ENCODE data around the gene TMEM260. TPM values are rescaled to one million over a fixed set of nuclear protein-coding genes. Genes with fewer than 3 reads are reported as not detected.
A peak's percentile ranks its signal among the peaks of the same experiment; 100 is the strongest.

The TMEM260 gene
- total RNA-seq (2014; rRNA removed) (17.8 and 28.6 TPM in 2 replicates), Bru-seq, nascent RNA (percentile 86 among the genes with signal in this experiment), BruChase-seq, experiment 1, labeled RNA remaining after a 6-hour chase (percentile 75 among the genes with signal in this experiment), BruChase-seq, experiment 2, labeled RNA remaining after a 2-hour chase (percentile 89 among the genes with signal in this experiment)
- long read RNA-seq, full-length matches to known transcripts, result 31 of 71 reads
- long read RNA-seq, partial matches to known transcripts, result 15 of 71 reads
- long read RNA-seq, other reads (novel, unspliced or antisense), result 25 of 71 reads

DNA sequence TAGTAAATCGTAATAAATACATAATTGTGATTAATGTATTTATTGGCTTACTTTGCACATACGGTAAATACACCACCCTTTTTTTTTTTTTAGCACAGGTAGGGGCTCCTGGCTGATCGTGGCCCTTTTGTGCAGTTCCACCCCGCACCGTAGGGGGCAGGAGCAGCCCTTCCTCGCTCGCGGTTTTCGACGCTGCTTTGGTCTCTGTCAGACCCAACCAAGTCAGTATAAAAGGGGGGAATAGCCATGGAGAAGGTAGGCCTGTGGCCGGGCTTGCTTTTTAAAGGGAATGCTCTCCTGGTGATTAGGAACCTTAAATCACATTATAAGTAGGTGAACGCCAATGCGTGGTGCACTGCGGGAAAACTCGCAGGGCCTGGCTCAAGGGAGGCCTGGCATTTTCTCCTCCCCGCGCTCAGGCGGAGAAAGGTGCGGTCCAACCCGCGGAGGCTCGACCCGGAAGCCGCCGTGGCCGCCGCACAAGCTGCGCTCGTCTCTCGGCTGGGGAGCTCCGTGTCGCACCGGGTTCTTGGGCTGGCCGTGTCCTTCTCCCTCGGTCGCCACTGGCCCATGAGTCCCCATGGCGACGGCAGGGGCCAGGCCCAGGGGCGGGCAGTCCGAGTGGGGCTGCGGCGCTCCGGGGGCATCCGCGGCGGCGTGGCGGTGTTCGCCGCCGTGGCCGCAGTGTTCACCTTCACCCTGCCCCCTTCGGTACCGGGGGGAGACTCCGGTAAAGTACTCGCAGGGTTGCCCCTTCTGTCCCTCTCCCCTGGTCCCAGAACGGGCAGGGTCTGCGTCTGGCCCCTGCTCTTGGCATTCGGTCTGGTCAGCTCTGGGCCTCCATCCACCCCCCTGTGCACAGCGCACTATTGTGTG lies at the start of gene TMEM260:
TSS of gene TMEM260 (plus strand) at position 454 of the 876 bp plus-strand sequence. CDS start at position 571, 117 bp downstream.
- peak within 1 kb of the TSS; percentile 88 for H3K4me2 ChIP-seq (ENCODE audit: low read length)
- no TSS peak for BruUV-seq (replicated peaks)
- H4K20me1 ChIP-seq (ENCODE audit: low read length), result peaks cover 18% of the 10 kb centered on the region; the same call in 1 of the 2 replicates
- peaks cover 40% of the 10 kb centered on the region for H3K79me2 ChIP-seq (ENCODE audit: low read length)
- H3K9me2 ChIP-seq (replicated peaks; ENCODE audit: low read length), result no peaks in the 10 kb centered on the region
- ChIA-PET CTCF (interaction anchor here (0.6 to 1.0 kb wide), 3 partner anchors 16 to 188 kb away, joined by 3 to 4 read pairs (median 4); no protein-coding TSS in a partner anchor), POLR2A (ENCODE audit: unreplicated experiment) (interaction anchor here (0.6 kb wide), 2 partner anchors 689 to 770 kb away, joined by 3 read pairs; partner anchors contain the start of genes AP5M1 and EXOC5)
- H3K4me1 ChIP-seq (ENCODE audit: insufficient read depth, low read length), result peaks cover 42% of the 10 kb centered on the region
- no peaks in the 10 kb centered on the region for H3K9me3 ChIP-seq (ENCODE audit: low read length)
- H3K36me3 ChIP-seq (ENCODE audit: low read depth, low read length), result no peaks in the 10 kb centered on the region
- intact Hi-C loops (cut with micrococcal nuclease), result loop anchor here (5.0 to 10.0 kb wide), 3 partner anchors 715 to 1515 kb away; partner anchors contain the start of gene NAA30
- TF ChIP-seq, protein P1, sequence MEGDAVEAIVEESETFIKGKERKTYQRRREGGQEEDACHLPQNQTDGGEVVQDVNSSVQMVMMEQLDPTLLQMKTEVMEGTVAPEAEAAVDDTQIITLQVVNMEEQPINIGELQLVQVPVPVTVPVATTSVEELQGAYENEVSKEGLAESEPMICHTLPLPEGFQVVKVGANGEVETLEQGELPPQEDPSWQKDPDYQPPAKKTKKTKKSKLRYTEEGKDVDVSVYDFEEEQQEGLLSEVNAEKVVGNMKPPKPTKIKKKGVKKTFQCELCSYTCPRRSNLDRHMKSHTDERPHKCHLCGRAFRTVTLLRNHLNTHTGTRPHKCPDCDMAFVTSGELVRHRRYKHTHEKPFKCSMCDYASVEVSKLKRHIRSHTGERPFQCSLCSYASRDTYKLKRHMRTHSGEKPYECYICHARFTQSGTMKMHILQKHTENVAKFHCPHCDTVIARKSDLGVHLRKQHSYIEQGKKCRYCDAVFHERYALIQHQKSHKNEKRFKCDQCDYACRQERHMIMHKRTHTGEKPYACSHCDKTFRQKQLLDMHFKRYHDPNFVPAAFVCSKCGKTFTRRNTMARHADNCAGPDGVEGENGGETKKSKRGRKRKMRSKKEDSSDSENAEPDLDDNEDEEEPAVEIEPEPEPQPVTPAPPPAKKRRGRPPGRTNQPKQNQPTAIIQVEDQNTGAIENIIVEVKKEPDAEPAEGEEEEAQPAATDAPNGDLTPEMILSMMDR (conservative IDR thresholded peaks at IDR 0.05; ENCODE audit: low read depth, low read length), result peak; percentile 98
- TF ChIP-seq EZH2phosphoT487 (IDR thresholded peaks at IDR 0.05; ENCODE audit: borderline replicate concordance, low read length), result no peak
- peaks cover 3% of the 10 kb centered on the region for H3F3A ChIP-seq (ENCODE audit: low read length, unreplicated experiment)
- peak within 1 kb of the TSS; percentile 98 for H2AFZ ChIP-seq (ENCODE audit: low read length)
- peaks cover 28% of the 10 kb centered on the region; the same call in 1 of the 2 replicates for H3K27me3 ChIP-seq (ENCODE audit: low read length)
- DNase-seq (peak; percentile 98), ATAC-seq (peak; percentile 78)
- peak within 1 kb of the TSS; percentile 81 for H3K4me3 ChIP-seq (ENCODE audit: low read length)
- peak within 1 kb of the TSS; percentile 61 for H3K27ac ChIP-seq (ENCODE audit: low read length)
- peak within 1 kb of the TSS; percentile 87 for H3K9ac ChIP-seq (ENCODE audit: low read length)

DNA sequence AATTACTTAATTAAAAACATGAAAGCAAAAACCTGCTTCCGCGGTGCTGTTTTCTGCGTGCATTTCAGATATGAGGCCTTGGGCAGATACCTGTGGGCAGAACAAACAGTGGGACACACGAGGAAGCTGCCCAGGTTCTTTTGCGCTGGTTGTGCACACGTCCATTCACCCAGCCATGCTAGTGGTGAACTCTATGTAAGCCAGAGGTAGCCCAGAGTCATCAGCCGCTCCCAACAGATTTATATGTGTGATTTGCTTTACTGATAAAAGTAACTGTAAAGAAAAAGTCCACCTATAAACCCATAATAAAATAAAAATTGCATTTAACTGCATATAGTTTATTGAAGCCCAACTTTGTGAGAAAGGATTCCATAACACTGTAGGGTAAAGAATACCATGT lies 47.1 kb upstream of the TMEM260 start:
- CTCF ChIA-PET, result no interaction called here
- Histone ChIP-seq H3K4me1 (ENCODE audit: insufficient read depth, low read length) (no peaks in the 10 kb centered on the region), H3K9ac (ENCODE audit: low read length) (no peak overlapping the region), H4K20me1 (ENCODE audit: low read length) (no peaks in the 10 kb centered on the region), H3K79me2 (ENCODE audit: low read length) (no peaks in the 10 kb centered on the region), H3F3A (ENCODE audit: low read length, unreplicated experiment) (no peaks in the 10 kb centered on the region), H3K27me3 (ENCODE audit: low read length) (peaks cover 90% of the 10 kb centered on the region), H2AFZ (ENCODE audit: low read length) (no peak overlapping the region), H3K9me2 (replicated peaks; ENCODE audit: low read length) (no peaks in the 10 kb centered on the region), H3K36me3 (ENCODE audit: low read depth, low read length) (no peaks in the 10 kb centered on the region), H3K4me2 (ENCODE audit: low read length) (no peak overlapping the region), H3K9me3 (ENCODE audit: low read length) (no peaks in the 10 kb centered on the region), H3K27ac (ENCODE audit: low read length) (no peak overlapping the region), H3K4me3 (ENCODE audit: low read length) (no peak overlapping the region)
- BruUV-seq (replicated peaks), result no TSS peak
- DNase-seq (no peak), ATAC-seq (peak; percentile 53)
- intact Hi-C loops (cut with micrococcal nuclease), result no loop called here
- POLR2A ChIA-PET (ENCODE audit: unreplicated experiment), result no interaction called here
- TF ChIP-seq EZH2 (IDR thresholded peaks at IDR 0.05; ENCODE audit: low read length, unreplicated experiment) (no peak), EZH2phosphoT487 (IDR thresholded peaks at IDR 0.05; ENCODE audit: borderline replicate concordance, low read length) (no peak)
- TF ChIP-seq, protein P1 (conservative IDR thresholded peaks at IDR 0.05; ENCODE audit: low read depth, low read length), result no peak
